Uterus (tissue), 4 donors: ENCODE measurements around the gene ZCCHC2. TPM values are rescaled to one million over a fixed set of nuclear protein-coding genes. Genes with fewer than 3 reads are reported as not detected.

Source experiments
- DNase-seq, 2 donors: peaks; one replicate each; pipeline ENCODE4 v3.0.0-alpha.2; 2019 to 2020
- H3K27ac ChIP-seq, 2 donors: fragments of 200-600 bp; sonication (generic); 1 replicate in 1 of 2; 2 replicates in 1 of 2; pipeline ENCODE4 v1.5.1; 2016 to 2018
- H3K27me3 ChIP-seq, 2 donors: fragments of 200-600 bp; sonication (generic); one replicate each; pipeline ENCODE4 v1.5.1; 2018 to 2019; ENCODE audit warnings: control low read depth in 1 of 2
- H3K36me3 ChIP-seq, 2 donors: fragments of 200-600 bp; sonication (generic); one replicate each; pipeline ENCODE4 v1.5.1; 2019; ENCODE audit warnings: control low read depth in 1 of 2
- H3K4me1 ChIP-seq, 2 donors: fragments of 200-600 bp; sonication (generic); one replicate each; pipeline ENCODE4 v1.5.1; 2018 to 2019; ENCODE audit warnings: control low read depth in 1 of 2
- H3K4me3 ChIP-seq, 2 donors: fragments of 200-600 bp; sonication (generic); 1 replicate in 1 of 2; 2 replicates in 1 of 2; pipeline ENCODE4 v1.5.1; 2018 to 2019; ENCODE audit warnings: mild to moderate bottlenecking in 1 of 2
- H3K9me3 ChIP-seq, 2 donors: fragments of 200-600 bp; sonication (generic); one replicate each; pipeline ENCODE4 v1.5.1; 2019; ENCODE audit warnings: control low read depth in 1 of 2
- POLR2A ChIP-seq, 2 donors: fragments of 450-650 bp; IDR thresholded peaks; one replicate each; pipeline ENCODE4 v1.6.1; 2016; ENCODE audit warnings: antibody characterized with exemption in 2 of 2, mild to moderate bottlenecking in 1 of 2, moderate library complexity in 1 of 2
- intact Hi-C: fragments of 100-400 bp; cut with DNase I; formaldehyde crosslinking; loops from one replicate; pipeline ENCODE4 v1.15.1; 2023; ENCODE audit warnings: low total_unique reads
- total RNA-seq, 4 donors: library from RNA; depleted of rRNA in 3 of 4; stranded (reverse); fragments of >200 nt in 3 of 4; gene quantifications; one replicate each; pipeline versions ENCODE4 v1.1.0 to v1.2.4, GENCODE V29; 2014 to 2023
- TF ChIP-seq, protein P1 (sequence below), 4 experiments: fragments of 200-600 bp in 2 of 4; fragments of 450-650 bp in 2 of 4; sonication (generic) in 2 of 4; IDR thresholded peaks; one replicate each; pipeline ENCODE4 v1.5.1; 2016 to 2019; ENCODE audit warnings: antibody characterized with exemption in 4 of 4, mild to moderate bottlenecking in 2 of 4, moderate library complexity in 1 of 4
- donor health status: DM: yes; HTN: yes; CAD: no.

Gene ZCCHC2
- total RNA-seq, 4 donors from 2014 or later = 7.4 to 44.8 (median 15.5) TPM

DNA sequence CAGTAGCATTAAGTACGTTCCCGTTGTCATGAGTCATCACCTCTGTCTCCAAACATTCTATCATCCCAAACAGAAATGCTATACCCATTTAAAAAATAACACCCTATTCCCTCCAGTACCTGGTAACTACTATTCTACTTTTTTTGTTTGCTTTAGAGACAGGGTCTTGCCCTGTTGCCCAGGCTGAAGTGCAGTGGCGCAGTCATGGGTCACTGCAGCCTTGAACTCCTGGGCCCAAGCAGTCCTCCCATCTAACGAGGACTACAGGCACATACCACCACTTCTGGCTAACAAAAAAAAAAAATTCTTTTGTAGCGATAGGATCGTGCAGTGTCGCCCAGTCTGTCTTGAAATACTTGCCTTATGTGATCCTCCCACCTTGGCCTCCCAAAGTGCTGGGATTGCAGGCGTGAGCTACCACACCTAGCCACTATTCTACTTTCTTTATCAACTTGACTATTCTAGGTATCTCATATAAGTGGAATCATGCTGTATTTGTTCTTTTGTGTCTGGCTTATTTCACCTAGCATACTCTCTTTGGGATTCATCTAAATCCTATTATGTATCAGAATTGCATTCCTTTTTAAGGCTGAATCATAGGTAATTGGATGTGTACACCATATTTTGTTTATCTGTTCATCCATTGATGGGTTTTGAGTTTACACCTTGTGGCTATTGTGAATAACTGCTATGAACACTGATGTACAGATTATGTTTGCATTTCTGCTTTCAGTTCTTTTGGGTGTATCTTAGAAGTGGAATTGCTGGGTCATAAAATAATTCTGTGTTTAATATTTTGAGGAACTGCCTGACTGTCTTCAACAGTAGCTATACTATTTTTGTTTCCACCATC lies 14.4 kb downstream of the ZCCHC2 start:
- intact Hi-C loops = no loop called here
- no peaks in the 10 kb centered on the region for H3K36me3 ChIP-seq
- no peaks in the 10 kb centered on the region for H3K4me1 ChIP-seq
- DNase-seq = no peak
- H3K27me3 ChIP-seq = no peaks in the 10 kb centered on the region
- no peak for TF ChIP-seq POLR2A (IDR thresholded peaks at IDR 0.05)
- TF ChIP-seq, protein P1, sequence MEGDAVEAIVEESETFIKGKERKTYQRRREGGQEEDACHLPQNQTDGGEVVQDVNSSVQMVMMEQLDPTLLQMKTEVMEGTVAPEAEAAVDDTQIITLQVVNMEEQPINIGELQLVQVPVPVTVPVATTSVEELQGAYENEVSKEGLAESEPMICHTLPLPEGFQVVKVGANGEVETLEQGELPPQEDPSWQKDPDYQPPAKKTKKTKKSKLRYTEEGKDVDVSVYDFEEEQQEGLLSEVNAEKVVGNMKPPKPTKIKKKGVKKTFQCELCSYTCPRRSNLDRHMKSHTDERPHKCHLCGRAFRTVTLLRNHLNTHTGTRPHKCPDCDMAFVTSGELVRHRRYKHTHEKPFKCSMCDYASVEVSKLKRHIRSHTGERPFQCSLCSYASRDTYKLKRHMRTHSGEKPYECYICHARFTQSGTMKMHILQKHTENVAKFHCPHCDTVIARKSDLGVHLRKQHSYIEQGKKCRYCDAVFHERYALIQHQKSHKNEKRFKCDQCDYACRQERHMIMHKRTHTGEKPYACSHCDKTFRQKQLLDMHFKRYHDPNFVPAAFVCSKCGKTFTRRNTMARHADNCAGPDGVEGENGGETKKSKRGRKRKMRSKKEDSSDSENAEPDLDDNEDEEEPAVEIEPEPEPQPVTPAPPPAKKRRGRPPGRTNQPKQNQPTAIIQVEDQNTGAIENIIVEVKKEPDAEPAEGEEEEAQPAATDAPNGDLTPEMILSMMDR (IDR thresholded peaks at IDR 0.05) = no peak
- no peaks in the 10 kb centered on the region for H3K9me3 ChIP-seq
- H3K27ac ChIP-seq = no peak overlapping the region
- H3K4me3 ChIP-seq = no peak overlapping the region

DNA sequence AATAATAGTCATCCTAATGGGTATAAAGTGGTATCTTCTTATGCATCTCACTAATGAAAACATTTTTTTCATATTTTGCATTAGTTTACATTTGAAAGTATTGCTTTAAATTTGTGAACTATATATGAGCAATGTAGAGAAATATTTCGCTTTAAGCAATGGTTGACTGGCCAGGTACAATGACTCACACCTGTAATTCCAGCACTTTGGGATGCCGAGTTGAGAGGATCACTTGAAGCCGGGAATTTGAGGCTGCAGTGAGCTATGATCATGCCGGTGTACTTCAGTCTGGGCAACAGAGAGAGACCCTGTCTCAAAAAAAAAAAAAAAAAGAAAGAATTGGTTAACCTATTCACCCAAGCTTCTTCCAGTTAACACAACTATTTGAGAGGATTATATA lies 15.1 kb downstream of the ZCCHC2 start:
- Histone ChIP-seq H3K9me3 (no peaks in the 10 kb centered on the region), H3K4me3 (no peak overlapping the region), H3K27me3 (no peaks in the 10 kb centered on the region), H3K27ac (no peak overlapping the region), H3K36me3 (no peaks in the 10 kb centered on the region), H3K4me1 (no peaks in the 10 kb centered on the region)
- TF ChIP-seq, protein P1 (IDR thresholded peaks at IDR 0.05) = no peak
- TF ChIP-seq POLR2A (IDR thresholded peaks at IDR 0.05) = no peak
- DNase-seq = no peak
- intact Hi-C loops = no loop called here

DNA sequence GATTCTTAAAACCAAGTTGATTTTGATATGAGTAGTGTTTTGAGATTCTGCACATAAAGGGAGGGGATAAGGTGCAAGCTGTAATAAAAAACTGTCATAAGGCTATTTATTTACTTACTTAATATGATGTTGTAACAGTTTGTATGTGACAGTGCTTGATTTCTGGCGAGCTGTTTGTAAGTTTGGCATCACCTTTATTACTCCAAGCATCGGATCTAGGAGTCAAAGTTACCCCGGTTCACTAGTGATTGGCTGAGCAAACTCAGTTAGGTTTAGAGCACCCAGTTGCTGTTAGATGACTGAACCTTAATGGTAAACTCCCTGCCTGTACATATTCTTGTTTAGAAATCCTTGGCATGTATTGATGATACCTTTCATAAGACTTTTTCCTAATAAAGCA lies 16.1 kb downstream of the ZCCHC2 start:
- intact Hi-C loops = no loop called here

DNA sequence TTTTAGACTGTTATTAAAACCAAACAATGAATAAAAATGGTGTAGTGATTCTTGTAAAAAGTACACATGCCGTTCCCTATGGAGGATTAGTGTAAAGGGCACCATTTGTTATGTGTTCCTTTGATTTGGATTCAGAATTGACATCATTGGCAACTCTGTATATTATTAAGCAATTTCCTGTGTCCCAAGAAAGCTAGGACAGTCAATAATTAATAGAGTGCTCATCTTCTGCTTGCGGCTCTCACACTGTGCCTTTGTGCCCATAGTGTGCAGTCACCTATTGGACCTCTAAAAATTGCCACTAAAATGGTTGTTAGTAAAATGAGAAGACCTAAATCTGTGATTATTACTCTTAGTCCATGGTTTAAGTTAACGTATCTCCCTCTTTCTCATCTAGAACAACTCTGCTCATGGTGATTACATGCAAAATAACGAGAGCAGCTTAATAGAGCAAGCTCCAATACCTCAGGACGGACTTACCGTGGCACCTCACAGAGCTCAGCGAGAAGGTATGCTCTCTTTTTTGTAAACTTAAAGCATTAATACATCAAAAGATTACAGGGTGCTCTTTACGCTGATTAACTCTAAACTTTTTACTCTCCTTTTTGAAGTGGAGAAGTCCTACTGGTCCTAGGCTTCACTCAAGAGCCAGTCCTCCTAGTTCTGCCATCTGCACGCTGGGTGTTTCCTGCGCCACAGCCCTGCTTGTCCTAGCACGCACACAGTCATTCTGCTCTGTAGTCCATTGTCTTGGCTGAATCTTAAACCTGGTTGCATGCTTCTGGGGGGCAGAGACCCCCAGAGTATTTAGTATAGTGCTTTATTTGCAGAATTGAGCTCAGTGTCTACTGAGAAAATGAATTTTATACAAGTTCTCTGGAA lies 16.7 kb downstream of the ZCCHC2 start:
- no peak overlapping the region for H3K4me3 ChIP-seq
- H3K27ac ChIP-seq = no peak overlapping the region
- H3K36me3 ChIP-seq = no peaks in the 10 kb centered on the region
- intact Hi-C loops = no loop called here
- no peak for DNase-seq
- TF ChIP-seq, protein P1 (IDR thresholded peaks at IDR 0.05) = no peak
- no peak for TF ChIP-seq POLR2A (IDR thresholded peaks at IDR 0.05)
- no peaks in the 10 kb centered on the region for H3K27me3 ChIP-seq
- no peaks in the 10 kb centered on the region for H3K4me1 ChIP-seq
- no peaks in the 10 kb centered on the region for H3K9me3 ChIP-seq

More for the DNA sequence above, 16.1 kb downstream of the ZCCHC2 start:
- Histone ChIP-seq H3K4me1 (no peaks in the 10 kb centered on the region), H3K9me3 (no peaks in the 10 kb centered on the region), H3K27ac (no peak overlapping the region), H3K4me3 (no peak overlapping the region), H3K36me3 (no peaks in the 10 kb centered on the region), H3K27me3 (no peaks in the 10 kb centered on the region)
- TF ChIP-seq POLR2A (IDR thresholded peaks at IDR 0.05) = no peak
- TF ChIP-seq, protein P1 (IDR thresholded peaks at IDR 0.05) = no peak
- no peak for DNase-seq

DNA sequence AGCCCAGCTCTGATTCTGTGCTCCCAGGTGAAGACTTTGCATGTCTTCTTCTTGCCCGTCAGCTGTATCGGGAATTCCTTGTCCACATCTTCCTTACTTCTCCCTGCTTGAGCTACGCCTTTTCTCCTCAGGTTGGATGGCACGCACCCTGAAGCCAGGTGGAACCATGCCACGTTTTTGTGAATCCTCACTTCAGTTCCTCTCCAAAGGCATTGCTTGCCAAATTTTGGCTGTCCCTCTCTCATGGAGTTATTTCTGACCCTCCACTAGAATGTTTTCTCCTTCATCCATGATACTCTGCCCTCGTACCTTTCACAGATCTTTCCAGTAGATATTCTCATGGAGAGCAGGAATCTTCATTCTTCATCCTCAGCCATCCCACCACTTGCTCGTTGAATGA lies 20.2 kb downstream of the ZCCHC2 start:
- H3K36me3 ChIP-seq = no peaks in the 10 kb centered on the region
- no peaks in the 10 kb centered on the region for H3K9me3 ChIP-seq
- H3K4me3 ChIP-seq = no peak overlapping the region
- H3K4me1 ChIP-seq = no peaks in the 10 kb centered on the region
- DNase-seq = no peak
- TF ChIP-seq POLR2A (IDR thresholded peaks at IDR 0.05) = no peak
- TF ChIP-seq, protein P1 (IDR thresholded peaks at IDR 0.05) = no peak
- no peak overlapping the region for H3K27ac ChIP-seq
- intact Hi-C loops = no loop called here
- no peaks in the 10 kb centered on the region for H3K27me3 ChIP-seq
